Uterus (tissue), 2 donors: ENCODE results near the gene PCBP1.
"Not testable (repeated sequence)": the region's sequence is repeated elsewhere in the genome, so short reads cannot be mapped to it uniquely, and the experiment has no call there.

Source experiments
- CTCF ChIP-seq, 4 experiments: fragments of 200-600 bp in 2 of 4; fragments of 450-650 bp in 2 of 4; sonication (generic) in 2 of 4; IDR thresholded peaks; one replicate each; pipeline ENCODE4 v1.5.1; 2016 to 2019; ENCODE audit warnings: antibody characterized with exemption in 4 of 4, mild to moderate bottlenecking in 2 of 4, moderate library complexity in 1 of 4
- POLR2A ChIP-seq, 2 donors: fragments of 450-650 bp; IDR thresholded peaks; one replicate each; pipeline ENCODE4 v1.6.1; 2016; ENCODE audit warnings: antibody characterized with exemption in 2 of 2, mild to moderate bottlenecking in 1 of 2, moderate library complexity in 1 of 2

- not testable (repeated sequence) for TF ChIP-seq CTCF, POLR2A (IDR thresholded peaks at IDR 0.05)
Observed at GRCh38 chr2:70102323-70102905, 15.1 kb downstream of the PCBP1 start.
